Suppressor macrophage treated with lipopolysaccharide for 4 hours (primary cell): ENCODE data around the gene CAB39.
A peak's percentile ranks its signal among the peaks of the same experiment; 100 is the strongest.

Experiments
- DNase-seq: peaks from one replicate; pipeline ENCODE4 v3.0.0-alpha.2; 2020

Gene CAB39

GRCh38 chr2:230864605-230865306, 152.1 kb downstream of the CAB39 start, which contains the start of gene ITM2C:
Gene ITM2C (plus strand): TSS chr2:230864942. CDS start chr2:230865026, 84 bp downstream.
- DNase-seq = peak; percentile 61

GRCh38 chr2:230865307-230865765, 152.7 kb downstream of the CAB39 start:
- DNase-seq = no peak

GRCh38 chr2:230865766-230866755, 153.4 kb downstream of the CAB39 start:
- DNase-seq = no peak

- DNase-seq = peak; percentile 46
Measured at GRCh38 chr2:230866756-230867523, 154.3 kb downstream of the CAB39 start.

GRCh38 chr2:230868161-230868946, 155.7 kb downstream of the CAB39 start:
- no peak for DNase-seq

- no peak for DNase-seq
Measured at GRCh38 chr2:230868947-230869913, 156.6 kb downstream of the CAB39 start.

- DNase-seq = no peak
Measured at GRCh38 chr2:230869914-230870543, 157.4 kb downstream of the CAB39 start.
